ENCODE results near the gene MYRFL.
"Not testable (repeated sequence)": the region's sequence is repeated elsewhere in the genome, so short reads cannot be mapped to it uniquely, and the experiment has no call there.

Gene MYRFL

DNA sequence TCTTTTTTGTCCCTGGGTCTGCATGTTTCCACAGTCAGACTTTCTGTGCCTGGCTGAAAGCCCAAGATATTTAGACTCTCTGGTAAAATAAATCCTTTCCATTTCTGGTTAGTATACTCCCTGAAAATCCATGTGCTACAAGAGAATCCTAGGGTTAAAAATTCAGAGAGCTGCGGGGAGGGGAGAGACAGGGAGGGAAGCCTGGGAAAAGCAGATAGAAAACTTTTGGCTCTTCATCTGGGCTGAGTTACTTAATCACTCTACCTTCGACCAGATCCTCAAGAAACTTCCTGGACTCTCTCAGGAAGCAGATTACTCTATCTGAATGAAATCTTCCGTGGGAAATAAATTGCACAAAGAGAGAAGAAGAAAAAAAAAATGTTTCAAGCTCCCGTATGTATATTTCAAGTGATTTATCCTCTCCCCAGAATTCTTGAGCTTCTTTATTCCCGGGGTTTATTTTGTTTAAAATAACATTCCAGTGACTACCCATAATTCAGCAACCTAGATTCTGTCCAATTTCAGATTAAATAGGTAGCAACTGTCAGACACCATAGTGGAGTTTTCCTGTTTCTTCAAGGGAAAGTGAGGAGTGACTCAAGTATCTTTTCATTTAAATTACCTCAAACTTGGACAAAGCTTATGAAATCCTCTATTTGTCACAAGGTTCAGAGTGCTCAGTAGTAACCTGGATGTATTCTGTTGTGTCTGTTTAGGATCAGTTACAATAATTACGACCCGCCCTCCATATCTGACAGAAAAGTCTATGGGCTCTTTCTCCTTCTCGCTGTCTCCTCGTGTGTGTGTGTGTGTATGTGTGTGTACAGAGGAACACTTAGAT, 163.7 kb downstream of the MYRFL start:
- TF ChIP-seq, protein P1, sequence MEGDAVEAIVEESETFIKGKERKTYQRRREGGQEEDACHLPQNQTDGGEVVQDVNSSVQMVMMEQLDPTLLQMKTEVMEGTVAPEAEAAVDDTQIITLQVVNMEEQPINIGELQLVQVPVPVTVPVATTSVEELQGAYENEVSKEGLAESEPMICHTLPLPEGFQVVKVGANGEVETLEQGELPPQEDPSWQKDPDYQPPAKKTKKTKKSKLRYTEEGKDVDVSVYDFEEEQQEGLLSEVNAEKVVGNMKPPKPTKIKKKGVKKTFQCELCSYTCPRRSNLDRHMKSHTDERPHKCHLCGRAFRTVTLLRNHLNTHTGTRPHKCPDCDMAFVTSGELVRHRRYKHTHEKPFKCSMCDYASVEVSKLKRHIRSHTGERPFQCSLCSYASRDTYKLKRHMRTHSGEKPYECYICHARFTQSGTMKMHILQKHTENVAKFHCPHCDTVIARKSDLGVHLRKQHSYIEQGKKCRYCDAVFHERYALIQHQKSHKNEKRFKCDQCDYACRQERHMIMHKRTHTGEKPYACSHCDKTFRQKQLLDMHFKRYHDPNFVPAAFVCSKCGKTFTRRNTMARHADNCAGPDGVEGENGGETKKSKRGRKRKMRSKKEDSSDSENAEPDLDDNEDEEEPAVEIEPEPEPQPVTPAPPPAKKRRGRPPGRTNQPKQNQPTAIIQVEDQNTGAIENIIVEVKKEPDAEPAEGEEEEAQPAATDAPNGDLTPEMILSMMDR (IDR thresholded peaks at IDR 0.05; ENCODE audit: borderline replicate concordance, insufficient read depth, low read depth, low read length) = no peak
- H3K4me3 ChIP-seq (ENCODE audit: low read depth, low read length) = no peak overlapping the region

DNA sequence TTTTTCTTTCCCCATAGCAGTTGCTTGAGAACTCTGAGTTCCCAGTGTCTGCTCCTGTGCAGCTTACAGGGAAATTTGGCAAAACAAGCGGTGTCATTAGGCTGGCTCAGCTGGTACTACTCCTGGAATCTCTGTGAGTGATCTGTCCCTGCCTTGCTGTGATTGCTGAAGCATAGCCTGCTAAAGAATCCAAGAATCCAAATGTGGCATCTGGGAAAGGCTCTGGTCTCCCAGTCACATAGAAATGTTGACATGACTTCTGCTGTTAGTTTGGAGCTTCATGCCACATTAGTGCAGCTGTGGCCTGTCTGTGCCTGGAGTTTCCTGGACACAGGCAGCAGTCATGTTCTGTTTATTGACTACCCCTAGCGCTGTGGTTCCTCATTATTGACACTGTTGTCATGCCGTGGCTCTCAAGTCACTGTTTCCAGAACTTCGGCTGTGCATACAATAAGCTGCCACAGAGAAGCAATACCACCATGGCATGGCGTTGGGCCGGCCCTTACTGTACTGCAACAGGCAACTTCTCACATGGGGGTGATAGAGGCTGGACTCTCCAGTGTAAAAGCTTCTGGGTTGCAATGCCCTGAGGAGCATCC, 166.8 kb downstream of the MYRFL start:
- no peak overlapping the region for H3K4me3 ChIP-seq (ENCODE audit: low read depth, low read length)
- TF ChIP-seq, protein P1 (IDR thresholded peaks at IDR 0.05; ENCODE audit: borderline replicate concordance, insufficient read depth, low read depth, low read length) = no peak

DNA sequence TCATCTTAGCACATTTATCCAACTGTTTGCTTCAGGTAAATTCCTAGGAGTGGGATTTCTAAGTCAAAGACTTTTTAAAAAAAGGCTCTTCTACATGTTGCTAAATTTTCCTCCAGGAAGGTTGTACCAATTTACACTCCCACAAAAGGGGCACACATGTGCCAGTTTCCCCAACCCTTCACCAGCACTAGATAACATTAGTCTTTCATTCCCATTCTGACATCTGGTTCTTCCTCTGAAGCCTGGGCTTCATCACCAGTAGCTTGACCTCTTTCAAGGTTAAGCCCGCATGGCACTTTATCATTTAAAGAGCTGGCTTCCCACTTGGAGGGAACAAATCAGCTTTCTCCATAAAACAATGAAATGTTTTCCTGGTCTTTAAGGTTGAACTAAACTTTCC, 168.4 kb downstream of the MYRFL start:
- TF ChIP-seq, protein P1 (IDR thresholded peaks at IDR 0.05; ENCODE audit: borderline replicate concordance, insufficient read depth, low read depth, low read length) = no peak

DNA sequence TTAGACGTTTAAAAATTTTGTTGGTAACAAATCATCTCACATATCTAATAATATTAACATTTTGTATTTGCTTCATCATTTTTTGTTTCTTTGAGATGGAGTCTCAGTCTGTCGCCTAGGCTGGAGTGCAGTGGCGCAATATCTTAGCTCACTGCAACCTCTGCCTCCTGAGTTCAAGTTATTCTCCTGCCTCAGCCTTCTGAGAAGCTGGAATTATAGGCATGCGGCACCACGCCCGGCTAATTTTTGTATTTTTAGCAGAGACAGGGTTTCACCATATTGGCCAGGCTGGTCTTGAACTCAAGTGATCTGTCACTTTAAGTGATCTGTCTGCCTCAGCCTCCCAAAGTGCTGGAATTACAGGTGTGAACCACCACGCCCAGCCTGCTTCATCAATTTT, 169.1 kb downstream of the MYRFL start:
- H3K4me3 ChIP-seq (ENCODE audit: low read depth, low read length) = not testable (repeated sequence)

More for the DNA sequence above, 168.4 kb downstream of the MYRFL start:
- no peak overlapping the region for H3K4me3 ChIP-seq (ENCODE audit: low read depth, low read length)

DNA sequence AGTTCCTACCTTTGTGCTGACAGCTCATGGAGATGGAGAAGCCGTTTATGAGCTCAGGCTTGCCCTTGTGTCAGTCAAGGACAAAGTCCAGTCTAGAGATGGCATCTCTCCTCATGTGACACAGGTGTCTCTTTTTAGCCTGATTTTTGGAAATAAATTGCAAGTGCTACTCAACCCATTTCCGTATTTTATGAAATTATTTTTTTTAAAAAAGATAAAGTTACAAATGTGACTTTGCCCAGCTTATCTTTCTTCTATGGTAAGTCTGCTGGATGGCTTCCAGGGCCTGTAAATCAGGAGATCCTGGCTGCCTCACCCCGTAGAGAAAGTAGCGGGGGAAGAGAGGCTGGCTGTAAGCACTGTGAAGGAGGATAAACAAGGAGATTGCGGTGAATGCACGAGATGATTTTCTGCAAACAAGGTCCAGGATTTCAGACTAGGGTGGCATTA, 169.7 kb downstream of the MYRFL start:
- TF ChIP-seq, protein P1 (IDR thresholded peaks at IDR 0.05; ENCODE audit: borderline replicate concordance, insufficient read depth, low read depth, low read length) = no peak

DNA sequence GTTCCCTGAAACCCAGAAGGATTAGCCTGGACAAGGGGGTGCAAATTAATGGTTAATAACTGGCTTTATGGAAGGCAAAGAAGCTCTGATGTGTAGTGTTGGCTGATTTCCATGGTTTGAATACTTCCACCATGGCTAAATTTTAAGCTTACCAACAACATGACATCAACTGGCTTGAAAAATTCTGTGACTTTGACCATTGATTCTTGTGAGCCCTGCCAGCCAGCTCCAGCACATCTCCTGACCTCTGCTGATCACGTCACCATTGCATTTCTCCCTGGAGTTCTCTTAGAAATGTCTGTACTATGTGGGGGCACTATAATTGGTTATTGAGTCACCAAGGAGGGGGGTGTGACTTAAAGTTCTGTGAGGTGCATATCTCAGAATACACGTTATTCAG, 171.2 kb downstream of the MYRFL start:
- TF ChIP-seq, protein P1 (IDR thresholded peaks at IDR 0.05; ENCODE audit: borderline replicate concordance, insufficient read depth, low read depth, low read length) = no peak

More for the DNA sequence above, 169.7 kb downstream of the MYRFL start:
- no peak overlapping the region for H3K4me3 ChIP-seq (ENCODE audit: low read depth, low read length)

DNA sequence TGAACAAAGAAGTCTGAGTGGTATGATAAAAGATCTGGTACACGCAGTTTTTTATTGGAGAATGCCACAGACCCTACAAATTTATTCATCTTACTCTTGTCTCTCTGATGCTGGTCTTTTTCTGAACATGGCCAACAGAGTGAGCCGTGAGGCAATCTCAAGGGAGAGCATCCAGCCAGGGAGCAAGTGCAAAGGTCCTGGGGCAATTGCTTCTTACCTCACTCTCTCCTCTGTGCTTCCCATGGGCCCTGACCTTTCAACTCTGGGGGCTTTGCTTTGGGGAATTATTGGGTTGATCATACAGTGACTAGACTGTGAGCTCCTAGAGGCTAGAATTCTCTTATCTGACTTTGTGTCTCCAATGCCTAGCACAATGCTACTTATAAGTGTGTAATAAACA, 171.7 kb downstream of the MYRFL start:
- TF ChIP-seq, protein P1 (IDR thresholded peaks at IDR 0.05; ENCODE audit: borderline replicate concordance, insufficient read depth, low read depth, low read length) = no peak
- no peak overlapping the region for H3K4me3 ChIP-seq (ENCODE audit: low read depth, low read length)

More for the DNA sequence above, 171.2 kb downstream of the MYRFL start:
- no peak overlapping the region for H3K4me3 ChIP-seq (ENCODE audit: low read depth, low read length)
